Thymus (tissue), 11 donors: ENCODE data around the gene CERS6. TPM values are rescaled to one million over a fixed set of nuclear protein-coding genes. Genes with fewer than 3 reads are reported as not detected.

Experiments
- DNase-seq, 9 donors: peaks; one replicate each; pipeline ENCODE4 v3.0.0-alpha.2; 2013; ENCODE audit warnings: low spot score in 9 of 9, low read depth in 6 of 9, missing footprints in 1 of 9
- H3K27ac ChIP-seq, 2 donors: one replicate each; pipeline ENCODE4 v1.5.1; 2013; ENCODE audit warnings: control low read depth in 1 of 2, low read depth in 1 of 2, low read length in 1 of 2, mild to moderate bottlenecking in 1 of 2, moderate library complexity in 1 of 2
- H3K27me3 ChIP-seq, 2 donors: one replicate each; pipeline ENCODE4 v1.5.1; 2013; ENCODE audit warnings: low read length in 1 of 2; ENCODE audit not compliant: control insufficient read depth in 2 of 2, insufficient read depth in 1 of 2
- H3K36me3 ChIP-seq, 2 donors: one replicate each; pipeline ENCODE4 v1.5.1; 2013; ENCODE audit warnings: low read length in 1 of 2, mild to moderate bottlenecking in 1 of 2, moderate library complexity in 1 of 2; ENCODE audit not compliant: control insufficient read depth in 2 of 2, insufficient read depth in 2 of 2
- H3K4me1 ChIP-seq, 2 donors: one replicate each; pipeline ENCODE4 v1.5.1; 2013; ENCODE audit warnings: low read length in 2 of 2; ENCODE audit not compliant: control insufficient read depth in 2 of 2, insufficient read depth in 2 of 2
- H3K4me3 ChIP-seq, 2 donors: one replicate each; pipeline ENCODE4 v1.5.1; 2013; ENCODE audit warnings: low read length in 2 of 2, control low read depth in 1 of 2, mild to moderate bottlenecking in 1 of 2
- H3K9me3 ChIP-seq, 2 donors: one replicate each; pipeline ENCODE4 v1.5.1; 2013; ENCODE audit warnings: low read length in 1 of 2, mild to moderate bottlenecking in 1 of 2; ENCODE audit not compliant: control insufficient read depth in 2 of 2, insufficient read depth in 1 of 2
- WGBS: extraction: QIAGEN DNeasy Blood & Tissue Kit; methylation state at CpG from one replicate; pipeline ENCODE4 v1.1.7; 2013; 5-methylcytosine and 5-hydroxymethylcytosine counted together
- polyA plus RNA-seq: library from polyadenylated mRNA; stranded (reverse); fragments of 200-250 nt; gene quantifications from one replicate; pipeline ENCODE4 v1.2.3, GENCODE V29; 2013
- total RNA-seq: library from RNA; stranded (reverse); fragments of 120-200 nt; gene quantifications from one replicate; pipeline ENCODE4 v1.2.4, GENCODE V29; 2013
- donor health status: healthy.

CERS6 gene
- total and polyA plus RNA-seq, 2 donors: 12.1 to 26.9 TPM

- Histone ChIP-seq H3K4me1 (no peaks in the 10 kb centered on the region), H3K36me3 (peaks cover 12 to 54% of the 10 kb centered on the region in 2 donors), H3K27me3 (no peaks in the 10 kb centered on the region), H3K27ac (no peak overlapping the region), H3K9me3 (no peaks in the 10 kb centered on the region), H3K4me3 (no peak overlapping the region)
- 96% methylated on average over 6 of the region's 6 CpGs for WGBS
- no peak for DNase-seq
These were observed 238.8 kb downstream of the CERS6 start for GRCh38 chr2:168694866-168695265.

GRCh38 chr2:168697668-168698121, 241.6 kb downstream of the CERS6 start:
- Histone ChIP-seq H3K9me3 (no peaks in the 10 kb centered on the region), H3K27me3 (no peaks in the 10 kb centered on the region), H3K4me1 (no peaks in the 10 kb centered on the region), H3K36me3 (peaks cover 12 to 34% of the 10 kb centered on the region in 2 donors), H3K27ac (no peak overlapping the region), H3K4me3 (no peak overlapping the region)
- WGBS: over 99% methylated on average over 3 of the region's 3 CpGs
- DNase-seq: no peak

- DNase-seq: no peak
- H3K27ac ChIP-seq: no peak overlapping the region
- no peaks in the 10 kb centered on the region for H3K9me3 ChIP-seq
- WGBS: 98% methylated on average over 4 of the region's 4 CpGs
- no peaks in the 10 kb centered on the region for H3K27me3 ChIP-seq
- no peaks in the 10 kb centered on the region for H3K4me1 ChIP-seq
- H3K4me3 ChIP-seq: no peak overlapping the region
- peaks cover 12 to 34% of the 10 kb centered on the region in 2 donors for H3K36me3 ChIP-seq
These were observed 242.9 kb downstream of the CERS6 start for GRCh38 chr2:168698969-168699368.

GRCh38 chr2:168699844-168700417, 243.9 kb downstream of the CERS6 start:
- no peak overlapping the region for H3K4me3 ChIP-seq
- 98% methylated on average over 8 of the region's 8 CpGs for WGBS
- H3K27ac ChIP-seq: no peak overlapping the region
- H3K27me3 ChIP-seq: no peaks in the 10 kb centered on the region
- H3K36me3 ChIP-seq: peaks cover 12 to 30% of the 10 kb centered on the region in 2 donors
- no peaks in the 10 kb centered on the region for H3K9me3 ChIP-seq
- no peaks in the 10 kb centered on the region for H3K4me1 ChIP-seq
- no peak for DNase-seq

- H3K27me3 ChIP-seq: no peaks in the 10 kb centered on the region
- peaks cover 8 to 22% of the 10 kb centered on the region in 2 donors for H3K36me3 ChIP-seq
- H3K4me1 ChIP-seq: no peaks in the 10 kb centered on the region
- no peak overlapping the region for H3K4me3 ChIP-seq
- WGBS: 98% methylated on average over 5 of the region's 5 CpGs
- no peak overlapping the region for H3K27ac ChIP-seq
- H3K9me3 ChIP-seq: no peaks in the 10 kb centered on the region
- DNase-seq: no peak
These were observed 244.7 kb downstream of the CERS6 start for GRCh38 chr2:168700615-168701245.

GRCh38 chr2:168702579-168702978, 246.5 kb downstream of the CERS6 start:
- Histone ChIP-seq H3K36me3 (peaks cover 4 to 7% of the 10 kb centered on the region in 2 donors), H3K4me3 (no peak overlapping the region), H3K27me3 (no peaks in the 10 kb centered on the region), H3K9me3 (no peaks in the 10 kb centered on the region), H3K4me1 (no peaks in the 10 kb centered on the region), H3K27ac (no peak overlapping the region)
- DNase-seq: no peak
- 98% methylated on average over 2 of the region's 2 CpGs for WGBS

- no peaks in the 10 kb centered on the region for H3K36me3 ChIP-seq
- H3K27me3 ChIP-seq: no peaks in the 10 kb centered on the region
- no peak overlapping the region for H3K4me3 ChIP-seq
- no peak for DNase-seq
- H3K27ac ChIP-seq: no peak overlapping the region
- no peaks in the 10 kb centered on the region for H3K4me1 ChIP-seq
- WGBS: 95% methylated on average over 5 of the region's 5 CpGs
- H3K9me3 ChIP-seq: no peaks in the 10 kb centered on the region
These were observed 247.9 kb downstream of the CERS6 start for GRCh38 chr2:168703926-168704325.

- Histone ChIP-seq H3K4me3 (no peak overlapping the region), H3K27ac (no peak overlapping the region), H3K36me3 (peaks cover 0 to 1% of the 10 kb centered on the region in 2 donors), H3K27me3 (no peaks in the 10 kb centered on the region), H3K4me1 (no peaks in the 10 kb centered on the region), H3K9me3 (no peaks in the 10 kb centered on the region)
- peak in 8 of 9 donors; percentile 10 to 55 (median 17) for DNase-seq
- WGBS: 80% methylated on average over 2 of the region's 2 CpGs
These were observed 249.7 kb downstream of the CERS6 start for GRCh38 chr2:168705534-168706470.

- no peak overlapping the region for H3K27ac ChIP-seq
- 98% methylated on average over 2 of the region's 2 CpGs for WGBS
- H3K36me3 ChIP-seq: peaks cover 0 to 2% of the 10 kb centered on the region in 2 donors
- no peaks in the 10 kb centered on the region for H3K27me3 ChIP-seq
- no peak overlapping the region for H3K4me3 ChIP-seq
- H3K4me1 ChIP-seq: no peaks in the 10 kb centered on the region
- H3K9me3 ChIP-seq: no peaks in the 10 kb centered on the region
- no peak for DNase-seq
These were observed 250.7 kb downstream of the CERS6 start for GRCh38 chr2:168706806-168707205.
